ENCODE results near the gene SLC15A4.
"Not testable (repeated sequence)": the region's sequence is repeated elsewhere in the genome, so short reads cannot be mapped to it uniquely, and the experiment has no call there.

Gene SLC15A4

GRCh38 chr12:128810182-128811127 lies 13.3 kb downstream of the SLC15A4 start:
- Histone ChIP-seq H3K4me1 (ENCODE audit: control insufficient read depth, insufficient read depth, low read length) (peaks cover 53% of the 10 kb centered on the region), H3K36me3 (ENCODE audit: control insufficient read depth, insufficient read depth, low read length, severe bottlenecking) (peaks cover 24% of the 10 kb centered on the region), H3K4me3 (ENCODE audit: low read length) (peak overlapping the region; percentile 68), H3K9ac (ENCODE audit: low read length) (peak overlapping the region; percentile 70), H3K9me3 (ENCODE audit: control insufficient read depth, low read length) (no peaks in the 10 kb centered on the region), H3K27me3 (replicated peaks; ENCODE audit: control insufficient read depth, insufficient read depth, low read length) (no peaks in the 10 kb centered on the region)
- DNase-seq (ENCODE audit: low read depth): no peak

- Histone ChIP-seq H3K9me3 (ENCODE audit: control insufficient read depth, low read length) (no peaks in the 10 kb centered on the region), H3K27me3 (replicated peaks; ENCODE audit: control insufficient read depth, insufficient read depth, low read length) (no peaks in the 10 kb centered on the region), H3K9ac (ENCODE audit: low read length) (no peak overlapping the region), H3K4me1 (ENCODE audit: control insufficient read depth, insufficient read depth, low read length) (peaks cover 39% of the 10 kb centered on the region), H3K36me3 (ENCODE audit: control insufficient read depth, insufficient read depth, low read length, severe bottlenecking) (peaks cover 37% of the 10 kb centered on the region), H3K4me3 (ENCODE audit: low read length) (no peak overlapping the region)
- DNase-seq (ENCODE audit: low read depth): no peak
Measured at GRCh38 chr12:128808651-128809050, 15.1 kb downstream of the SLC15A4 start.

GRCh38 chr12:128807161-128807724 lies 16.5 kb downstream of the SLC15A4 start:
- no peaks in the 10 kb centered on the region for H3K9me3 ChIP-seq (ENCODE audit: control insufficient read depth, low read length)
- peaks cover 48% of the 10 kb centered on the region for H3K36me3 ChIP-seq (ENCODE audit: control insufficient read depth, insufficient read depth, low read length, severe bottlenecking)
- no peaks in the 10 kb centered on the region for H3K27me3 ChIP-seq (replicated peaks; ENCODE audit: control insufficient read depth, insufficient read depth, low read length)
- no peak overlapping the region for H3K4me3 ChIP-seq (ENCODE audit: low read length)
- DNase-seq (ENCODE audit: low read depth): no peak
- H3K9ac ChIP-seq (ENCODE audit: low read length): no peak overlapping the region
- peaks cover 27% of the 10 kb centered on the region for H3K4me1 ChIP-seq (ENCODE audit: control insufficient read depth, insufficient read depth, low read length)

- H3K9me3 ChIP-seq (ENCODE audit: control insufficient read depth, low read length): no peaks in the 10 kb centered on the region
- no peak overlapping the region for H3K4me3 ChIP-seq (ENCODE audit: low read length)
- H3K4me1 ChIP-seq (ENCODE audit: control insufficient read depth, insufficient read depth, low read length): peaks cover 29% of the 10 kb centered on the region
- no peaks in the 10 kb centered on the region for H3K27me3 ChIP-seq (replicated peaks; ENCODE audit: control insufficient read depth, insufficient read depth, low read length)
- H3K36me3 ChIP-seq (ENCODE audit: control insufficient read depth, insufficient read depth, low read length, severe bottlenecking): peaks cover 48% of the 10 kb centered on the region
- DNase-seq (ENCODE audit: low read depth): no peak
- no peak overlapping the region for H3K9ac ChIP-seq (ENCODE audit: low read length)
Measured at GRCh38 chr12:128806573-128806972, 17.2 kb downstream of the SLC15A4 start.

- not testable (repeated sequence) for H3K27me3 ChIP-seq (replicated peaks; ENCODE audit: control insufficient read depth, insufficient read depth, low read length); H3K9ac ChIP-seq (ENCODE audit: low read length); H3K4me3 ChIP-seq (ENCODE audit: low read length); DNase-seq (ENCODE audit: low read depth); H3K9me3 ChIP-seq (ENCODE audit: control insufficient read depth, low read length)
- H3K36me3 ChIP-seq (ENCODE audit: control insufficient read depth, insufficient read depth, low read length, severe bottlenecking): peaks cover 56% of the 10 kb centered on the region
- peaks cover 20% of the 10 kb centered on the region for H3K4me1 ChIP-seq (ENCODE audit: control insufficient read depth, insufficient read depth, low read length)
Measured at GRCh38 chr12:128805406-128805805, 18.4 kb downstream of the SLC15A4 start.

- Histone ChIP-seq H3K36me3 (ENCODE audit: control insufficient read depth, insufficient read depth, low read length, severe bottlenecking) (peaks cover 60% of the 10 kb centered on the region), H3K4me3 (ENCODE audit: low read length) (no peak overlapping the region), H3K4me1 (ENCODE audit: control insufficient read depth, insufficient read depth, low read length) (peaks cover 14% of the 10 kb centered on the region), H3K9ac (ENCODE audit: low read length) (no peak overlapping the region), H3K9me3 (ENCODE audit: control insufficient read depth, low read length) (no peaks in the 10 kb centered on the region), H3K27me3 (replicated peaks; ENCODE audit: control insufficient read depth, insufficient read depth, low read length) (no peaks in the 10 kb centered on the region)
- DNase-seq (ENCODE audit: low read depth): no peak
Measured at GRCh38 chr12:128804762-128805161, 19.0 kb downstream of the SLC15A4 start.

DNA sequence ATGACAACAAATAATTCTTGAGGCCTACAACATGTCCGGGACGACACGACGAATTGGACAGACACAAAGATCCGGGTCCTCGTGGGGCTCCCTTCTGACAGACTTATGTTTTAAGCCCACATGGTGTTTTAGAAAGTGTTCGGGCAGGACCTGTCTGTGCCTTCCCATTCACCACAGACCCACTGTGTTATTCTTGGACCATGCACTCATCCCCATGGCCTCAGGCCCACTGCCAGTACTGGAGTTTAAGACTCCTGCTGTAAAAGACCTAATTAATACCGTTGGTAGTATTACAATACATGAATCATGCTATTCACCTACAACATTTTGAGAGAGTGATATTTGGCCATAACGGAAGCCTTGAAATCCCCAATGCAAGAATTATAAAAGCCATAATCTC lies 20.0 kb downstream of the SLC15A4 start:
- peaks cover 8% of the 10 kb centered on the region for H3K4me1 ChIP-seq (ENCODE audit: control insufficient read depth, insufficient read depth, low read length)
- H3K27me3 ChIP-seq (replicated peaks; ENCODE audit: control insufficient read depth, insufficient read depth, low read length): no peaks in the 10 kb centered on the region
- H3K9me3 ChIP-seq (ENCODE audit: control insufficient read depth, low read length): no peaks in the 10 kb centered on the region
- no peak overlapping the region for H3K9ac ChIP-seq (ENCODE audit: low read length)
- no peak for DNase-seq (ENCODE audit: low read depth)
- no peak overlapping the region for H3K4me3 ChIP-seq (ENCODE audit: low read length)
- peaks cover 67% of the 10 kb centered on the region for H3K36me3 ChIP-seq (ENCODE audit: control insufficient read depth, insufficient read depth, low read length, severe bottlenecking)

- DNase-seq (ENCODE audit: low read depth): no peak
- Histone ChIP-seq H3K9ac (ENCODE audit: low read length) (no peak overlapping the region), H3K9me3 (ENCODE audit: control insufficient read depth, low read length) (no peaks in the 10 kb centered on the region), H3K36me3 (ENCODE audit: control insufficient read depth, insufficient read depth, low read length, severe bottlenecking) (peaks cover 67% of the 10 kb centered on the region), H3K4me3 (ENCODE audit: low read length) (no peak overlapping the region), H3K27me3 (replicated peaks; ENCODE audit: control insufficient read depth, insufficient read depth, low read length) (no peaks in the 10 kb centered on the region), H3K4me1 (ENCODE audit: control insufficient read depth, insufficient read depth, low read length) (peaks cover 8% of the 10 kb centered on the region)
Measured at GRCh38 chr12:128802756-128803155, 21.0 kb downstream of the SLC15A4 start.

DNA sequence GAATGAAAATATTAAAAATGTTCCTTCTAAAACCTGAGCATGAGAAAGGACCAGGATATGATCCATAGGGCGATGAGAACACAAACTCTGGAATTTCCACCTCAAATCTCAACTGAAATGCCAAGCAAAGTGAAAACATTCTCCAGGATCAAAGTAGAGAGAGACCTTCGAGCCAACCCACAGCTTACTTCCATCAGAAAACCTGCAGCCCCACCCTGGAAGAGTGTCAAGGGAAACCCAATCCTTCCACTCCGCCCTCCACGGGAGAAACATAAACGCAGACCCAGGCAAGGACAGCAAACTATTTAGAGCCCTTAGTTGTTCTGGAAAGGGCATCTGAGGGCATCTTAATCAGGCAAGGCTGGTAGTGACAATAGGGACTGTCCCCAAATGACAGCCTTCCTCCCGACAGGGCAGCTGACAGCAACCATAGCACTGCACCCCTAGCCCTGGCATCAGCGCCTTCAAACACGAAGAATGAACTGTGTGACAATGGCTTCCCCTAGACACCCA lies 21.8 kb downstream of the SLC15A4 start:
- Histone ChIP-seq H3K4me3 (ENCODE audit: low read length) (no peak overlapping the region), H3K27me3 (replicated peaks; ENCODE audit: control insufficient read depth, insufficient read depth, low read length) (no peaks in the 10 kb centered on the region), H3K9me3 (ENCODE audit: control insufficient read depth, low read length) (no peaks in the 10 kb centered on the region), H3K9ac (ENCODE audit: low read length) (no peak overlapping the region), H3K4me1 (ENCODE audit: control insufficient read depth, insufficient read depth, low read length) (peaks cover 8% of the 10 kb centered on the region), H3K36me3 (ENCODE audit: control insufficient read depth, insufficient read depth, low read length, severe bottlenecking) (peaks cover 68% of the 10 kb centered on the region)
- DNase-seq (ENCODE audit: low read depth): peak; percentile 59

- no peak overlapping the region for H3K4me3 ChIP-seq (ENCODE audit: low read length)
- peaks cover 8% of the 10 kb centered on the region for H3K4me1 ChIP-seq (ENCODE audit: control insufficient read depth, insufficient read depth, low read length)
- H3K9ac ChIP-seq (ENCODE audit: low read length): no peak overlapping the region
- H3K36me3 ChIP-seq (ENCODE audit: control insufficient read depth, insufficient read depth, low read length, severe bottlenecking): peaks cover 76% of the 10 kb centered on the region
- no peaks in the 10 kb centered on the region for H3K27me3 ChIP-seq (replicated peaks; ENCODE audit: control insufficient read depth, insufficient read depth, low read length)
- H3K9me3 ChIP-seq (ENCODE audit: control insufficient read depth, low read length): no peaks in the 10 kb centered on the region
- DNase-seq (ENCODE audit: low read depth): no peak
Measured at GRCh38 chr12:128800606-128801005, 23.2 kb downstream of the SLC15A4 start.

- H3K9ac ChIP-seq (ENCODE audit: low read length): no peak overlapping the region
- no peak overlapping the region for H3K4me3 ChIP-seq (ENCODE audit: low read length)
- H3K27me3 ChIP-seq (replicated peaks; ENCODE audit: control insufficient read depth, insufficient read depth, low read length): no peaks in the 10 kb centered on the region
- no peaks in the 10 kb centered on the region for H3K9me3 ChIP-seq (ENCODE audit: control insufficient read depth, low read length)
- peaks cover 8% of the 10 kb centered on the region for H3K4me1 ChIP-seq (ENCODE audit: control insufficient read depth, insufficient read depth, low read length)
- peaks cover 82% of the 10 kb centered on the region for H3K36me3 ChIP-seq (ENCODE audit: control insufficient read depth, insufficient read depth, low read length, severe bottlenecking)
- no peak for DNase-seq (ENCODE audit: low read depth)
Measured at GRCh38 chr12:128798571-128799341, 25.0 kb downstream of the SLC15A4 start.

Measured in adipocyte (in vitro differentiated cells).